ENCODE measurements around the gene CLEC4F.

DNA sequence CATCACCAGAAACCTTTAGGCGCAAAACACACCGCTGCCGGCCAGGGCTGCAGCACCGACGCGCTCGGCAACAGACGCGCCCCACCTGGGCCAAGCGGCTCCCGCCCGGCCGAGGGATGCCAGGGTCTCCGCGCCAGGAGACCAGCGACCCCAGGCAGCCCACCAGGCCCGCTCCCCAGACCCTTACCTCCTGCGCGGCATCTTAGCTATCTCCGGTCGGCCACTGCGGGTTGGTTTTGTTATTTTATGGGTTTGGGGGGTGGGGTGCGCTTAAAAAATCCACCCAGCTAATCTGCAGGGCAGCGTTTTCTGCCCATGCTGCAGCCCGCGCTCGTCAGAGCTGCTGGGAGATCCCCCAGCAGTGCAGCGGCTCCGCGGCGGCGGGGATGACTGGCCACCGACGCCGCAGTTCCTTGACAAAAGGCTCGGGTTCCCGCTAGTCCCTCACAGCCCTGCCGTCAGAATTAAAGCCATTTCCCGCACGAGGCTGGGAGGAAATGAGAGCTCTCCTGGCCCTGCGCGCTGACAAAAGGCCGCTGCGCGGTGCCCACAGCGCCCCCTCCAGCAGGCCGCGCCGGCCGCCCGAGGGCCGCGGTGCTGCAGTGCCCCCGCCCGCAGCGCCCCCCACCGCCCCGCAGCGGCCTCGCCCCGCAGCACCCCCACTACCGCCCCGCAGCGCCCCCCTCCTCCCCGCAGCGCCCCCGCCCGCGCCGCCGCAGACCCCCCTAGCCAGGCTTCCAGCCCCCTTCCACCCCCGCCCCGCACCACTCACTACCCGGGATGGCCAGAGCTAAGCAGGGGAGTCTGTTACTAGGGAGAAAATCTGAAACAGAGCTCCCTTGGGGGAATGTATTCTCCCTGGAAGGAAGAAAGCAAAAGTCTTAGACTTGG, 52.5 kb downstream of the CLEC4F start, which contains the start of gene ADD2:
- TF ChIP-seq CTCF (IDR thresholded peaks at IDR 0.05; ENCODE audit: low read depth, low read length, poor library complexity, severe bottlenecking) (peak; percentile 25), EZH2phosphoT487 (IDR thresholded peaks at IDR 0.05; ENCODE audit: borderline replicate concordance, low read length) (peak; percentile 42; the same call in 1 of the 2 replicates)
